ENCODE data around the gene CD274.

CD274 gene

DNA sequence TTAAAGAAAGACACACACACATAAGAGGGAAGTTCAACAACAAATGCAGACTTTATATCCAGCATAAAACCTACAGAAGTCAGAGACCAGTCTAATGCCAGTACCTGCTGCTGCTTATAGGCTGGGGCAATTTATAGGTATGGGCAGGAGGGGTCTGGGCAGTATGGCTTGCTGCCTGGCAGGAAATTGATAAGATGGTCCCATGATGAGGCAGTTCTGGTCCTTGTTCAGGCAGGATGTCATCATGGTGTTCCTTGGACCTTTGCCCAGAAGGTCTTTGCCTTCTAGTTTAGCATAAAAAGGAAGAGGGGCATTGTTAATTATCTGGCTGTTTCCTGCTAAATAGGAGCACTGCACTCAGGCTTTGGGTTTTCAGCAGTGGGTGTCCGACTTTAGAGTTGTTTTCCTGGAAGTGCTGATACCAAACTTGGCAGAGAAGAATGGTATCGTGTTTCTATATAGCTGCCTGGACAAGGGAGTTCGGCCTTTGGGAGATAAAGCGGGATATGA is 49.6 kb downstream of the CD274 start:
- DNase-seq (ENCODE audit: low read depth, low spot score): no peak

DNA sequence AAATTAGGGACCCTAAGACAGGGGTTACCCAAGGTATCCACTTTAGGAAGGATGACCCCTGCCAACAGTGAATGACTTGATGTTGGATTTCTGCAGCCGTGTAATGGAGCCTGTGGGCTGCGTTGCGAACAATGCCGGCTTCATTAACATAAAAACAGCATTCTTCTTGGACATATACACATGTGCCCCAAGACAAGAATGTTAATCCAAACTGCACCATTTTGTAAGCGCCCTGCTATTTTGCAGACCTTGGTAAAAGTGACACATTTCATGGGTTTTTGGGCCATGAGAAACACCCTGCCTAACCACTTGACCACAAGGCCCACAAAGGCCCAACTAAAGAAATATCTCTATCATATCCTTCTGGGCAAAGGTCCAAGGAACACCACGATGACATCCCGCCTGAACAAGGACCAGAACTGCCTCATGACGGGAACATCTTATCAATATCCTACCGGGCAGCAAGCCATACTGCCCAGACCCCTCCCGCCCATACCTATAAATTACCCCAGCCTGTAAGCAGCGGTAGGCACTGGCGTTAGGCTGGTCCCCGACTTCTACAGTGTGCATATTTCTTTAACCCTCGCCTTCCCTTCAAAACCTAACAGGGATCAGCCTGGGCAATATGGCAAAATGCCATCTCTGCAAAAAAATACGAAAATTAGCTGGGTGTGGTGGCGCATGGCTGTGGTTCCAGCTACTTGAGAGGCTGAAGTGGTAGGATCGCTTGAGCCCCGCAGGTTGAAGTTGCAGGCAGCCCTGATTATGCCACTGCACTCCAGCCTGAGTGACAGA is 50.3 kb downstream of the CD274 start:
- no peak for DNase-seq (ENCODE audit: low read depth, low spot score)

DNA sequence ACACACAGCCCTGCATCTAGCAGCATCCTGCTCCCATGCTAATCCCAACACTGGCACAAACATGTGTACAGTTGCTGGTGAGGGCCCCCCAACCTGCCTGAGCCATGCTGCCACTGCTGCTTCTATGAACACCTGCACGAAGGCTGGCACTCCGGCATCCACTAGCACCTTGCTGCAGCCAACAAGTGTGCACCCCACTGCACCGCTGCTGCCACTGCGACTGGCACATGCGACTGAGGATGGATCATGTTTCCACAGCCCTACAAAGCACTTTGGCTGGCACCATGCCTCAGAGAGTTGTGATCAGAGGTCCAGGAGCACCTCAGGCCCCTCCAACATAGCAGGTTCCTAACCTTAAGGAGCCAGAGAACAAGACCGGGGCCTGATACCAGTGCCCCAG is 52.2 kb downstream of the CD274 start:
- DNase-seq (ENCODE audit: low read depth, low spot score): no peak

DNA sequence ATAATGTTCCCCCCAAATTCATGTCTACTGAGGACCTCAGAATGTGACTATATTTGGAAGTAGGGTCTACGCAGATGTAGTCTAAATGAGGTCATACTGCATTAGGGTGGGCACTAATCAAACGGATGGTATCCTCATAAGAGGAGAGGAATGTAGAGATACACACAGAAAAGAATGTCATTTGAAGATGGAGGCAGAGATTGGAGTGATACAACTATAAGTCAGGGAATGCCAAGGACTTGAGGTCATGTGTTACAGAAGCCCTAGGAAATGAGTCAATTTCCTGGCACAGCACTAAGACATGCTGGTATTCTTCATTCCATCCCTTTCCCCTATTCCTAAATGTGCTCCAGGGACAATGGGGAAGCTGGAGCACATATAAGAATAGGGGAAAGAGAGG is 59.2 kb downstream of the CD274 start:
- no peak for DNase-seq (ENCODE audit: low read depth, low spot score)

DNA sequence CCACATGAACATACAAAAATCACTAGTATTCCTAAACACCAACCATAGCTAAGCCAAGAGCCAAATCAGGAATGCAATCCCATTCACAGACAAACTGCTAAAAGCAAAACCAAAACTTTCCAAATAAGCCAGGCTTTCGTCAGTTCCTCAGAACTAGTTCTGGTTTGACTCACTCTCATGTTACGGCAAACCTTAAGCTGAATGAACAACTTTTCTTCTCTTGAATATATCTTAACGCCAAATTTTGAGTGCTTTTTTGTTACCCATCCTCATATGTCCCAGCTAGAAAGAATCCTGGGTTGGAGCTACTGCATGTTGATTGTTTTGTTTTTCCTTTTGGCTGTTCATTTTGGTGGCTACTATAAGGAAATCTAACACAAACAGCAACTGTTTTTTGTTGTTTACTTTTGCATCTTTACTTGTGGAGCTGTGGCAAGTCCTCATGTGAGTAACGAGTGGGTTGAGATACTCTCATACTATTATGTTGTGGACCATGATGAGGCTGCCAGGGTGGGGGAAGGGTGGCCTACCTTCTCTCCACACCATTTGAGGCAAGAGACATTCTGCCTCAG is 60.1 kb downstream of the CD274 start, which contains the start of gene PDCD1LG2:
Gene PDCD1LG2, plus strand, starts transcription at position 172 of the 572 bp plus-strand sequence. CDS start 12,016 bp downstream, outside the sequence.
- DNase-seq (ENCODE audit: low read depth, low spot score): no peak

GRCh38 chr9:5510989-5511388 is 60.6 kb downstream of the CD274 start:
- no peak for DNase-seq (ENCODE audit: low read depth, low spot score)

DNA sequence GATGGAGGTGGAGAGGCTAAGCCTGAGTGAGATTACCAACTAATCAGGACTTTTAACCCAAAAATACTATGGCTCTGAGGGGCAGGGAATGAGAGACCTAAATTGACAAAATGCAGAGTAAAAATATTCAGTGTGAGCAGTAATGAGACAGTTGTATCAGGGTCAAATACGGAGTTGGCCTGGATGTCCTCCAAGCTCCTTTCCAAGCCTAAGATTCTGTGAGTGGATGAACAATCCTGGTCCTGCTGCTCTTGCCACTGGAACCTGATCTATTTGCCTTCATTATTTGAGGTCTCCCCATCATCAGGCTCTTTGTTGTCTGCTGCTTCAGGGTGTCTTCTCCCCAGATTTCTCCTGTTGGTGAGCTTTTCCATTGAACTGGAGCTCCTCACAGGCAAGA is 61.1 kb downstream of the CD274 start:
- no peak for DNase-seq (ENCODE audit: low read depth, low spot score)

DNA sequence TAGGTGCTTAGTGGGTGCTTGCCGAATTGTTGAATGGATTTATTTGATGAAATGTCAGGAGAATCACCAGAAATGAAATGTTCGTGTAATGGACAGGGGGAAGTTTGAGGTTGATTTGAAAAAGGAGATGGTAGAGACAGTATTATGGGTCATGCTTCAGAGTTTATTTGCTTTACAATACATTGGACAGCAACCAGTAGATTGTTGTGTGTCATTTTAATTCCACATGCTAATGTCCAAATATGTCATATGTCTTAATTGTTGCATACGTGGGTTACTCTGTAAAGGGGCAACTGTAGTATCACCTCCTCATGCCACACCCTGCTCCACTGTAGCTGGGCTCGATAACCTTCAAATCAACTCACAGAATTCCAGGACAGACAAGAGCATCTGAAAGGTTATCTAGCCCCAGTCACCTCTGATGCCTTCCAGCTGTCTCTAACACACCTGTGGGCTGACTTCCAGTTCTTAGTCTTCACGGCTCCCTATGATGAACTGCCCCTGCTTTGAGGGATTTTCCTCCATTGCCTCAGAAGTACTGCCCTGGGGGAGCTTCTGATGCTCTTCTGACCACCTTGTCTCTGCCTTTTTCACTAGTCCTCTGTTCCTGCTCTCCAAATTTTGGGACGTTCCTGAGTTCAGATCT is 61.7 kb downstream of the CD274 start:
- no peak for DNase-seq (ENCODE audit: low read depth, low spot score)

DNA sequence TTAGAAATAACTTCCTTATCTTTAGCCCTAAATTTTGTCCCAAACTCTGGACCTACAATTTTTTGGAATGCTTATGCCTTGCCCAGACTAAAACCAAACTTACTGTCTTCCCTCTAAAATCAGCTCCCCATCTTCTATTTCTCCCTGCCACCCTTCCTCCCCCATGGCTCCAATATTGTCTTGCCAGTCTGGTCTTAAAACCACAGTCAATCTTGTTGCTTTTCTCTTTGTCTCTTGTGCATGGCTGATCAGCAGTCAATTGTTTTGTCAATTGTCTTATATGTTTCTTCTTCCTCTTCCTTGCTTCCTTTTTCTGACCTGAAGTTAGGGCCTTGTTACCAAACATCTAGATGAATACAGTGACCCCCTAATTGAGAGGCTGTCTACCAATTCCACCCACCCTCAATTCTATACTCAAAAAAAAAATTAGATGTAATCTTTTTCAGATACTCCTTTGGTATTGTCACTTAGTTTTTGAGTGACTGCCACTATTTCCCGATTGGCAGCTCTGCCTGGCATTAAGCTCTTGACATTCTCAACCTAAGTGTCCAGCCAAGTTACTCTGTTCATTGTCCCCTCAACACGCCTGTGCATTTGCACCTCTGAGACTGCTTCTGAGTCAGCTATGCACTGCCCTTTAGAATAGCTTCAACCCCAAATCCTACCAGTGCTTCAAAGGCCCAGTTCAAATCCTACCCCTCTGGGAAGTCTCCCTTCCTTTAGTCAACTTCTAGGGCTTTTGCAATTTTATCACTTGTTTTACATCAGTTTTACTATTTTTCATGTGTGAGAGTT is 62.5 kb downstream of the CD274 start:
- DNase-seq (ENCODE audit: low read depth, low spot score): no peak

- no peak for DNase-seq (ENCODE audit: low read depth, low spot score)
Observed at GRCh38 chr9:5513966-5514616, 63.7 kb downstream of the CD274 start.

GRCh38 chr9:5514617-5515260 is 64.4 kb downstream of the CD274 start:
- DNase-seq (ENCODE audit: low read depth, low spot score): no peak

DNA sequence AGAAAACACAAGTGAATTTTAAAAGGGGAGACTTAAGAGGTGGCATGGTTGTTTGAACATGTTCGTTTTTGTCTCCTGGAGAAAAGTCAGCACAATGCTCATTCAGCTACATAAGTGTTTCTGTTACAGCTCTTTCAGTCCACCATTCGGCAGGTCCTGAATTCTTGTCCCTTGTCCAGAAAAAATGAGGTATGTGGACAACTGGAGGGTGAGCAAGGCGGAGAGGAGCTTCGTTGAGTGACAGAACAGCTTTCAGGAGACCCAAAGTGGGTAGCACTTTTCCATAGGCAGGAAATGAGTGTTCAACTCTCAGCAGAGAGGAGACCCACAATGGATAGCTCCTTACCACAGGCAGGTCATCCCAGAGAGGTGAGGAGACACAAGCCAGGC is 64.9 kb downstream of the CD274 start:
- no peak for DNase-seq (ENCODE audit: low read depth, low spot score)

- no peak for DNase-seq (ENCODE audit: low read depth, low spot score)
Observed at GRCh38 chr9:5516453-5517220, 66.3 kb downstream of the CD274 start.

GRCh38 chr9:5518171-5518936 is 68.0 kb downstream of the CD274 start:
- no peak for DNase-seq (ENCODE audit: low read depth, low spot score)

DNA sequence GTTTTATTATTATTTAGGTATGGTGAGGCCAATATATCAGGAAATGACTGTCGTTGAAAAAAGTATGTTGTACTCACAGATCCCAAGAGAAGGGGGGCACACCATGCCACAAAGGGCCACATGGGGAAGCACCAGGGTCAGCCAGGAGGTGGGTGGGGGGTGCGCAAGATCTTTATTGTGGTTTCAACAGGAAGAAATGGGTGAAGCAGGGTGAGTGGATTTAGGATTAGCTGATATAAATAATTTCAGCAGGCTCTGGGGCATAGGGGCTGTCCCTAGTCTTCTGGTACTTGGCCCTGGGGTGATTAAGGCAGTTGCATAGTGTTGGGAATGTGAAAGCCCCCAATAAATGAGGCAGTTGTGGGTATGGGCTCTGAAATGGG is 68.6 kb downstream of the CD274 start:
- DNase-seq (ENCODE audit: low read depth, low spot score): no peak

All from ELF-1 (cell line).